Measurements from ENCODE around the gene TCF23. TPM values are rescaled to one million over a fixed set of nuclear protein-coding genes. Genes with fewer than 3 reads are reported as not detected.

Gene TCF23
- total RNA-seq, 1 donor from 2014 or later: 0.05 TPM

DNA sequence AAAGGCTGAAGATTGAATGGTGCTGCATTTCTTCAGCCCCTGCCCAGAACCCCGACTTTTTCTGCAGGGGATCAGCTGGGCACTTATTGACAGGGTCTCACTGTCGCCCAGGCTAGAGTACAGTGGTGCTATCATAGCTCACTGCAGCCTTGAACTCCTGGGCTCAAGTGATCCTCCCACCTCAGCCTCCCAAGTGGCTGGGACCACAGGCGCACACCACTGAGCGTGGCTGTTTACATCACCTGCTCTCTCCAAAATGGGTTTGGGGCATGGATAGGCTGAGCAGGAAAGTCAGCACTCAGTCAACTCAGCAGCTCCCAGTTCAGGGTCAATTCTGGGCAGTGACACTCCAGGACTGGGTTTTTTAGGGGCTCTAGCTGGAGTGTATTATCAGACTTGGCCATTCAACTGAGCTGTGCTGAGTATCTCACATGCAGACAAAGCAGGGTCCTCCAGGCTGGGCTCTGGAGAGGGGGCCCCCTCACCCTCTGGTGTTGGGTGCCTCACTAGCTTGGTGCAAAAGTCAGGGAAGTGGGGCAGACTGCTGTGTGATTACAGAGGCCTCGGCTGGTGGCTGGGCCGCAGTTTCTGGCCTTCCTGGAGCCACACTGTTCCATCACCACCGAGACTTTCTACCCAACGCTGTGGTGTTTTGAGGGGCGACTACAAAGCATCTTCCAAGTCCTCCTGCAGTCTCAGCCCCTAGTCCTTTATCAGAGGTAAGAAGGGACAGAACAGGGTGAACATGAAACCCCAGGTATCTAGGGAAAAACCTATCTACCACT, 20.7 kb upstream of the TCF23 start:
- intact Hi-C loops (cut with micrococcal nuclease): no loop called here

DNA sequence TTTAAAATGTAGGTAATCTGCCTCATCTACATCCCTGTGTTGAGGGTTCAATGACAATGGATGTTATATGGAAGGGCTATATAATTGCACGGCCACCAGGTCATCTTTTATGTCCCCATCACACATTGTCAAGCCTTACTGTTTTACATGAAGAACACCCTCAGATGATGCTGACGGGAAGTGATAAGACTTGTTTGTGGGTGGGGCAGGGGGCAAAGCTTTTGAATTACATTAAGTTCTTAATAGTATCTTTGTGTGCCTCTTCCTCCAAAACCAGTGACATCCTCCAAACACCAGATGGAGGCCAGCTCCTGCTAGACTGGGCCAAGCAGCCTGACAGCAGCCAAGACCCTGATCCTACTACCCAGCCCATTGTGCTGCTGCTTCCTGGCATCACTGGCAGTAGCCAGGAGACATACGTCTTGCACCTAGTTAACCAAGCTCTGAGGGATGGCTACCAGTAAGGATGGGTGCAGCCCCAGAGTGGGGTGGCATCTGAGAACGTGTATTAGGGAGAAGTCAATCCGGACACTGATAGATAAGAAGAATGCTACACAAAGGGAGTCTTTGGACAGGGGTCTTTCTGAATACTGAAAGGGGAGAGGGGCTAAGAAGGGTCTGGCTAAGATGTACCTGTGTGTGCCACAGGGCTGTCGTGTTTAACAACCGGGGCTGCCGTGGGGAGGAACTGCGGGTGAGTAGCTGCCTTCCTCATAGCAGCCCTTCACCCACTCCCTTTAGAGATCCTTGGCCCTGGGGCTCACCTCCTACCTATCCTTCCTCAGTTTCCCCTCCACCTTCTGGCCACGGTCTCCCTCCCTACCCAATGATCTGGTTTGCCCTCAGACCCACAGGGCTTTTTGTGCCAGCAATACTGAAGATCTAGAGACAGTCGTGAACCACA, 19.9 kb upstream of the TCF23 start:
- intact Hi-C loops (cut with micrococcal nuclease): no loop called here

DNA sequence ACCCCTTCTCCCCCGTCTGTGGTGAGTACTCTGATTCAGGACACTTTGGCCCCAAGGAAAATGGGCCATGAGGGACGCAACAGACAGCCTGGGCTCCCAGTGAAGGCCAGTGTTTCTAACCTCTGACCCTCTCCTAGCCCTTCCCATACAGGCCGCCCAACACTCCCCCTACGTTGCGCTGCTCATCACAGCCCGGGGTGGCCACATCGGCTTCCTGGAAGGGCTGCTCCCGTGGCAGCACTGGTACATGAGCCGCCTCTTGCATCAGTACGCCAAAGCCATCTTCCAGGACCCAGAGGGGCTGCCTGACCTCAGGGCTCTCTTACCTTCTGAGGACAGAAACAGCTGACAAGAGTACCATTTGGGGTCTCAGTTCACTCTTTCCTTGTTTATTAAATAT, 18.4 kb upstream of the TCF23 start:
- intact Hi-C loops (cut with micrococcal nuclease): loop anchor here (5.0 kb wide), 3 partner anchors 242 to 1262 kb away; partner anchors contain the start of genes EIF2B4, FOSL2, SLC4A1AP and SNX17

DNA sequence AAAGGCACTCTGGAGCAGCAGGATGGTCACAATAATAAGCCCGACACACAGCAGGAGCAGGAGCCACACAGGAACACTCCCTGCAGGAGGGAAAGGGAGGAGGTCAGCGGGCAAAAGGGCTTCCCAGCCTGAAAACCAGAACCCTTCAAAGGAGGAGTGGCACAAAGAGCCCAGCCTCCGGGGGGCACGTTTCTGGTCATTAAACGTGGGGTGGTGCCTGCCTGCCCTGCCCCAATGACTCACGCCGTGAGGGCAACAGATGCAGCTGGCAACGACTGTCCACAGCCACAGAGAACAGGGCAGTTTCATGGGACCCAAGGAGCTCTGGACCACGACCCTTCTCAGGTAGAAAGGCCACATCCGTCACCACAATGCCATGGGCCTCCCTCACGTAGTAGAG, 17.4 kb upstream of the TCF23 start:
- intact Hi-C loops (cut with micrococcal nuclease): loop anchor here (5.0 kb wide), 3 partner anchors 241 to 1261 kb away; partner anchors contain the start of genes EIF2B4, FOSL2, SLC4A1AP and SNX17

DNA sequence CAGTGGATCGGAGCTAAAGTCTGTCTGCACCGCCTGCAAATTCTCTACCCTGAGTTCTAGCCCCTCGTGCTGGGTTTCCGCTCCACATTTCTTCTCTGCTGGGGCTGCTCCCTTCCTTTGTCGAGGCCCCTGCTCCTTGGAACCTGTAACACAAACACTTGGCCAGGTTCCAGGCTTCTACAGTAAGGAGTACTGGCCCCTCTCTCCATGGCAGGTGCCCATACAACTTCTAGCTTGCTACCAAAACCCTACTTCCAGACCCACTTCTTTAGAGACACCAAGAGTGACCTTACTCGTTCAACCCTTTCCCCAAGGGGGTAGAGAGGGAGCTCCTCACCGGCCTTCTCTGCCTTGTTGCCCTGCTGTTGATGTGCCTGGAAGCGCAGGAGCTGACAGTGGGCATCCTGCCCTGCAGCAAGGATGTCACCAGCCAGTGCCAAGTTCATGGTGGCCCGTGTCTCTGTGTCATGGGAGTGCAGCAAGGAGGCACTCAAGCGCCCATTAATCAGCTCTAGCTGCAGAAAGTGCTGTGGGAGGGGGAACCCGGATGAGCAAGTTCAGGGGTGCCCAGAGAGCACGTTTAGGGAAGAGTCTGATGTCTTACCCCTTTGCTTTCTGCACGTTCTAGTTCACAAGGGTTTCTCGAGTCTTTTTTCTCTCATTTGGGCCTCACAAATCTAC, 15.5 kb upstream of the TCF23 start:
- intact Hi-C loops (cut with micrococcal nuclease): loop anchor here (5.0 kb wide), 3 partner anchors 239 to 1259 kb away; partner anchors contain the start of genes EIF2B4, FOSL2, SLC4A1AP and SNX17

DNA sequence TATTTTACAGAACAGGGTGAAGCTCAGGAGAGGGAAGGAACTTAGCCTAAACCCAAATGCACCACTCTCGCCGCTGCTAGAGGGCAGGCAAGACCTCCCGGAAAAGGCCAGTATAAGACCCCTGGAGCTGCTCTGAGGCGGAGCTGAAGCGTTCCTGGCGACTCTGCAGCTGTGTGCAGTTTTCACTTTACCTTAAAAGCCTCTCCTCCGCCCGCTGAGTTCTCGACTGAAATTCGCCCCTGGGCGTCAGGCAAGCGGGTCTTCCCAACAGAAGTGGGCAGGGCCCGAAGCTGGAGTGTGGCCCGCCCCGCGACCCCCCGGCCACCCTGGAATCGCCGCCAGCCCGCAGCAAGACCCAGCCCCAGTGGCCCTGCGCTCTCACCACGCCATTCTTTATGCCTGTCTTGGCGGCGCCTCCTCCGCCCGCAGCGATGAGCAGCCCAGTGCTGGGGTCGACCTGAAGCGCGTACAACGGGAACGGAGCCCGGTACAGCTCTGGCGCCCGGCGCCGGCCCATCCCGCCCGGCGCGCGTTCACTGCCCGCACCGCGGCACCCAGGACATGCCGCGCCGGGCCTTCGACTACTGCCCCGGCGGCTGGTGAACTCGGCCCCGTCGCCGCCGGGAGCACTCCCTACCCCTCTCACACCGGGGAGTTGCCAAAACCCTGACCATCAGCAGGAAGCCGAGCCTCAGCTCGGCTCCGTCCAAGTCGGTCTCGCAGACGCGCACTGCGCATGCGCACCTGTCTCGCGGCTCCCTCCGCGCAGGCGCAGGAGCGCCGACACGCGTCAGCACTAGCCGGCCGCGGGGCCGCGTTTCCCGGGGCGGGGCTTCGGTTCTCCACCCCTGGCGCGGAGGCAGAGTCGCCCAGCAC, 14.7 kb upstream of the TCF23 start, which contains the start of gene PREB:
TSS of gene PREB (minus strand) at position 732 of the 876 bp plus-strand sequence. CDS start at position 517, 215 bp downstream.
- intact Hi-C loops (cut with micrococcal nuclease): loop anchor here (1.0 to 5.0 kb wide), 15 partner anchors 11 to 1258 kb away; partner anchors contain the start of genes ABHD1, AGBL5, ATRAID and CAD

DNA sequence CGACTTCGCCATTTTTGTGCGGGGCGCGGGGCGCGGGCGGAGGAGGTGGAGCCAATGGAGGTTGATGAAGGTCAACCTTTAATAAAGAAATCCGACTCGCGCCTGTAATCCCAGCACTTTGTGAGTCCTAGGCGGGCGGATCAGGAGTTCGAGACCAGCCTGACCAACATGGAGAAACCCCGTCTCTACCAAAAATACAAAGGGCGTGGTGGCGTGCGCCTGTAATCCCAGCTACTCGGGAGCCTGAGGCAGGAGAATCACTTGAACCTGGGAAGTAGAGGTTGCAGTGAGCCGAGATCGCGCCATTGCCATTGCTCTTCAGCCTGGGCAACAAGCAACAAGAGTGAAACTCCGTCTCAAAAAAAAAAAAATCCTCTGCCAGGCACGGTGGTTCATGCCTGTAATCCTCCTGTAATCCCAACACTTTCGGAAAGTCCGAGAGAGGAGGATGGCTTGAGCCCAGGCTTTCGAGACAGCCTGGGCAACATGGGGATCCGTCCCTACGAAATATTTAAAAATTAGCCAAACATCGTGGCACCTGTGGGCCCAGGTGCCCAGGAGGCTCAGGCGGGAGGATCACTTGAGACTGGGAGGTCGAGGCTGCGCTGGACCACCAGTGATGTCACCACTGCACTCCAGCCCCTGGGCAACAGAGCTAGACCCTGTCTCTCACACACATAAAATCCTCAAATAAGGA, 13.9 kb upstream of the TCF23 start:
- intact Hi-C loops (cut with micrococcal nuclease): loop anchor here (1.0 to 5.0 kb wide), 15 partner anchors 12 to 1257 kb away; partner anchors contain the start of genes ABHD1, AGBL5, ATRAID and CAD

DNA sequence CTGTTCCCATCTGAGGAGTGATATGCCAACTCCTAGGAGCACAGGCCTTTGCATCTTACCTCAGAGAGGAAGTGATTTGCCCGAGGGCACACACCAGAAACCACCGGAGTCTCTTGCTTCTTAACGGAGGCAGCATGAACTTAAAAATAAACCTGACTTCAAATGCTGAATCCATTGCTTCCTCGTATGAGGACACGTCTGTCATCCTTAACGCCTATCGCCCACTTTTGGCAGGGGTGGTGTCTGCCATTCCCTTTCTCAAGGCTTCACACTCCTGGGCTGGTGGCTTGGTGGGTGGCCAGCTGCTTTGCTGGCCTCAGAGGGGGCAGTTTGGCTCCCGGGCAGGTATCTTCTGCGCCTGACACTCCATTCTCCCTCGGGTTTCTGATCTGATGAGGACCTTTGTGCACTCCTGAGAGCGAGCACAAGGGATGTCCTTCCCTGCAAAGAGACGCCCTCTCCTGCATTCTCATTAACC, 13.3 kb upstream of the TCF23 start:
- intact Hi-C loops (cut with micrococcal nuclease): loop anchor here (2.0 kb wide), 2 partner anchors 17 to 351 kb away; partner anchors contain the start of gene CGREF1

DNA sequence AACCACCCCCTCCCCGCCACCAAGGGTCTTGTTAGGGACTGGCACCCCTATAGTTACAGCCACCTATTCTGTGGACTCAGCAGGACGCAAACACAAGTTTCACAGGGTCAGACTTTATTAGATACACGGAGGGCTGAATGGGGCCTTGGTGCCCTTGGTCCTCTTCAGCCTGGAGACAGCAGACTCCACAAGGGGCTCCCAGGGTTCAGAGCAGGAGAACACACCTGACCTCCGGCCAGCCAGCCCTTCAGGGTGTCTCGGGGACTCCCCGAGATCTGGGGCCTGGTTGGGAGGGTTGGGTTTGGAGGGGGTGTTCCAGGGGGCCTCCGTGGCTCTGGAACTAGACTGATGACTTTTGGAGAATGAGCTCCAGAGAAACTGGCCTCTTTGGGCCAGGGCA, 12.1 kb upstream of the TCF23 start:
- intact Hi-C loops (cut with micrococcal nuclease): no loop called here

DNA sequence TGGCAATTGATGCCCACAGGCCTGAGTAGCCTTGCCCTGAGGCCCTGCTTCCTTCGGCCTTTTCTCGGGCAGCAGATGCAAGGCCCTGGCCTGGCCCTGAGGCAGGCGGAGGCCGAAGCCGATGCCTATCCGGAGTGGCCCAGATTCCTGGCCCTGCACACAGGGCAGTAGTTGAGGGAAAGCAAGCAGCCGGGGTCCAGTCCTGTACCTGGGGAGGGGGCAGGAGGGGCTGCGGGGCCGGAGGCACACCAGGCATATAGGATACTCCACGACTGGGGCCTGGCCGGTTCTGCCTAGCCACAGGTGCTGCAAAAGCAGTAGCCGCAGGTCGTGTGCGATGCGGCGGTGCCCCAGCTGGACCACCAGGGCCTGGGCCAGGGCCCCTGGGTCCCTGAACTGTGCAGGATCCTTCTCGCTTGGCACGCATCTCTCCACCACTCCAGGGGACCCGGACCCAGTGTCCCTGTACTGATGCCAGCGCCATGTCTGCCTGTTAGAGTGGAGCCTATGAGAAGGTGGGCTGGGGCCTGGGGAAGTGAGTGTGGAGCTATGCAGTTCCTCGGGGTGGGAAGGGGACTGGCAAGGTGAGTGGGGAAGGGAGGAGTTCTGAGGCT, 11.4 kb upstream of the TCF23 start:
- intact Hi-C loops (cut with micrococcal nuclease): no loop called here

DNA sequence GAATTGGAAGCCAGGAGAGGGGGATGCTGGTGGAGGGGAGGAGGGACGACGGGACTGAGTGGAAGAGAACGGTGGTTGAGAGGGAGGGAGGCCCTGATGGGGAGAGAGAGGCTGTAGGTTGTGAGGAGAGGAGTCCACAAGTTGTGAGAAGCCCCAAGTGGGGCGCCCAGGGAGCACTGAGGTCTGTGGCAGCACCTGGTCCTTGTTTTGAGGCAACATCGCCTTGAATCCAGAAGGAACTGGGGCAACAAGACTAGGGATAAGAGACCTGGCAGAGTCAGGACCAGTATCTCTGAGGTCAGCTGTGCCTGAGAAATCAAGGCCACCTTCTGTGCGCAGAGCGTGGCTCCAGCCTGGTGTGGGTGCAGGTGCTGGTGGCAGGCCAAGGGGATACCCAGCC, 10.7 kb upstream of the TCF23 start:
- intact Hi-C loops (cut with micrococcal nuclease): no loop called here

DNA sequence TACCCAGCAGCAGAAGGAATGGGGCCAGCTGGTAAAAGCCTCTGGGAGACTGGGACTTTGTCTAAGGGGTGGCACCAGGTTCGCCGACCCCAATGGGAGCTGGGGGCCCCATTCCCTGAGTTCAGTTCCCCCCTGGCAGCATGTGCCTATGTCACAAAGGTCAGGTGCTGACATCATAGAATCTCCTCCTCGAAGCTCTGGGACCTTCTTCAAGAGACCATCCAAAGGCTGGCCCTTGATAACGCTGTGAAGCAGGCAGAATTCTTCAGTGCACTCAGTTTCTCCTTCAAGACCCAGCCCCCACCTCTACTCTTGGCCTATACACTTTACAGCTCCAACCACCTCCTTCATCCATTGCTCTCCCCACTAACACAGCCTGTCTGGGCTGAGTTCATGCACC, 9.5 kb upstream of the TCF23 start, which contains the start of gene PRR30:
TSS of gene PRR30 (minus strand) at position 101 of the 400 bp plus-strand sequence. CDS start 1,081 bp downstream, outside the sequence.
- intact Hi-C loops (cut with micrococcal nuclease): no loop called here

DNA sequence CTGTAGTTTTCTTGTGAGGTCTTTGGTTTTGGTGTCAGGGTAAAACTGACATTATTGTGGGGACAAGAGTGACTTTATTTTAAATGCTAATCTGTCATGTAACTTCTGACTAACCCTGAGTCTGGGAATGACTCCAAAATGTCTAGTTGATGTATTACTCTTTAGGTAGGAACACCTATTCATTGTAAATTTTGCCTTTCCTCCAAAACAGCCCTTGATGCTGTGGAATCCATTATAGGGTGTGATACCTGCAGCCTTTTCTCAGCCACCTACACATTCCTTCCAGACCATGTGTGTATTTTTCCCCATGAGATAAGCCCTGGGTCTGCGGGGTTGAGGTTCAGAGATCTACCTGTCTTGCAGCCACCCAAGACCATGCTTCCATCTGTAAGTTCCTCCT, 5.5 kb upstream of the TCF23 start:
- intact Hi-C loops (cut with micrococcal nuclease): no loop called here

DNA sequence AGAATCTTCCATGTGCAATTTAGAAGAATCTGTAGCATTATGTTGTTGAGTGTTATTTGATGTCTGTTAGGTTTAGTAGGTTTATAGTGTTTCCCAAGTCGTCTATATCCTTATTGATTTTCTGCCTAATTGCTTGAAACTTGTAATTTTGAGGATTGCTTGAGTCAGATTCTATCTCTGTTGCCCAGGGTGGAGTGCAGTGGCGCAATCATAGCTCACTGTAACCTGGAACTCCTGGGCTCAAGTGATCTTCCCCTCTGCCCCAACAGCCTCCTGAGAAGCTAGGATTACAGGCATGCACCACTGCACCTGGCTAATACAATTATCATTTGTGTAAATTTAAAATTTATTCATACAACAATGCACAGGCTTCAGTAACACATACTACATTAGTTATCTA, 3.1 kb upstream of the TCF23 start:
- intact Hi-C loops (cut with micrococcal nuclease): no loop called here

DNA sequence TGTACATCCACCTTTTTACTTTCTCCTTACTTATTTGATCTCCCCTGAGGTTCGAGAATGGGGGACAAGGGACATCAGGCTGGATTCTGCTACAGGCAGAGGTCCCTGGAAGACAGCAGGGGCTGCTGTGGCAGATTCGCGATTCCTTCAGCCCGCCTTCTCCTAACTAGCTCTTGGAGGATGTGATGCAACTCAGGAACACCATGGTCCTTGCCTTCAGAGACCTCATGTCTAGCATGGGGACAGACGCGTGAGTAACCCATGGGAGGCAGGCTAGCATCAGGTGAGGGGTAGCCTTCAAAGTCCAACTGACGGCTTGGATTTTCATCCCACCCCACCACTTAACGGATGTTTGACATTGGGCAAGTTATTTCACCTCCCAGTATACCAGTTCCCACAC, 869 bp upstream of the TCF23 start:
- intact Hi-C loops (cut with micrococcal nuclease): no loop called here

DNA sequence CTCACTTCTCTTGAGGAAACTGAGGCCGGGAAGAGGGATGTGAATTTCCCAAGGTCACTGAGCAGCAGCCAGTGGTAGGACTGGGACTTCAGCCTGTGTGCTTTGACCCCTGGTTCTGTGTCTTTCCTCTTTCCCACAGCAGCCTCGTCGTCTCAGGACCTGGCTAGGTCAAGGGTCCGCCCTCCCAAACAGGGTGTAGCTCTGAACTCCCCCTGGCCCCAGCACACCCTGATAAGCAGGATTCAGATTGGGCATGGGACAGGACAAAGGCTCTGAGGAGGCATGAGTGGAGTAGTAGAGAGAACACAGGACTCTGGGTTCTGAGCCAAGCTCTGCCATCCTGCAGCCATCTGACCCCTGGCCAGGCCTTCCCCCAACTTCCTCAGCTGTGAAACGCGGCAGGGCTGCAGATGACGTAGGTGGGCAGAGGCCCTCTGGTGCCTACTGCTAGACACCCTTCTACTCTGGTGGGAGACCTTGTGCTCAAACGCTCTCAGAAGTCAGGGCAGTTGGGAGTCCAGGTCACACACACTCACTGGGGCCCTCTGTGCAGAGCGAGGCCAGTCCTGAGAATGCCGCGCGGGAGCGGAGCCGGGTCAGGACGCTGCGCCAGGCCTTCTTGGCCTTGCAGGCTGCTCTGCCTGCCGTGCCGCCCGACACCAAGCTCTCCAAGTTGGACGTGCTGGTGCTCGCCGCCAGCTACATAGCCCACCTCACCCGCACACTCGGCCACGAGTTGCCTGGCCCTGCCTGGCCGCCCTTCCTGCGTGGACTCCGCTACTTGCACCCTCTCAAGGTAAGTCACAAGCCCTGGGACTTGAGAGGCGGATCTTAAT, 984 bp downstream of the TCF23 start:
- intact Hi-C loops (cut with micrococcal nuclease): no loop called here

DNA sequence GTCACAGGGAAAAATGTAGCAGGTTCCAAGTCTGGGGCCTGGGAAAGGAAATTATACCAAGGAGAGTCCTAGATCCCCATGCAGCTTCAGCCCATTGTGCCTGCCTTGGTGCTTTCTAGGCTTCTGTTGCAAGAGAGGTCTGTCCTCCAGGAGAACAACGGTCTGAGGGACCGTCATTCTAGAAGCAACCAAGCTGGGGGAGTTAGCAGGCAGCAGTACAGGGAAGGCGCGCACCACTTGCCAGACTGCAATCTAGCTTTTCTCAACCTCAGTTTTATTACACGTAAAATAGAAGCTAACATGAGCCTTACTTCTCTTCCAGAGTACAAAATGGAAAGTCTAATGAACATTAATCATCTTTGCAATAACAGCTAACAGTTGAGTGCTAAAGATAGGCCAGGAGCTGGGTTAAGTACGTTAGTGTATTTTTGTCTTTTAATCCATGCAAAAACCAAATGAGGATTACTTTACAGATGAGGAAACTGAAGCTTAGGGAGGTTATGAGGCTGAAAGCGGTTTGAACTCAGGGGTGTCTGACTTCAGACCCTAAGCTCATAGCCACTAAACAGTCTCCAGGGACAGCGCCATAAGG, 1.9 kb downstream of the TCF23 start:
- intact Hi-C loops (cut with micrococcal nuclease): no loop called here

Measured in T-helper 1 cell treated with Interleukin-12 subunit alpha and Interleukin-12 subunit beta and Interleukin-4 antibody, amounts not matched to agents 30 ng/mL and 1 ng/mL, for 36 hours (primary cell).